Daoy (cell line): ENCODE measurements around the gene MKS1. TPM values are rescaled to one million over a fixed set of nuclear protein-coding genes. Genes with fewer than 3 reads are reported as not detected.

Source experiments
- DNase-seq: peaks from one replicate; pipeline ENCODE4 v3.0.0-alpha.2; 2015; ENCODE audit warnings: low read depth
- total RNA-seq: library from RNA; depleted of rRNA; stranded (reverse); fragments of >200 nt; shearing (Covaris generic); gene quantifications from 2 replicates; pipeline ENCODE4 v1.2.3, GENCODE V29; 2014; rRNA removed

The MKS1 gene
- total RNA-seq = 3.3 and 16.3 TPM in 2 replicates

- DNase-seq = peak; percentile 95
These were observed at the start of gene MKS1 for GRCh38 chr17:58219007-58219788. Gene MKS1 (minus strand): TSS chr17:58219255. CDS start chr17:58219230, 25 bp downstream.

DNA sequence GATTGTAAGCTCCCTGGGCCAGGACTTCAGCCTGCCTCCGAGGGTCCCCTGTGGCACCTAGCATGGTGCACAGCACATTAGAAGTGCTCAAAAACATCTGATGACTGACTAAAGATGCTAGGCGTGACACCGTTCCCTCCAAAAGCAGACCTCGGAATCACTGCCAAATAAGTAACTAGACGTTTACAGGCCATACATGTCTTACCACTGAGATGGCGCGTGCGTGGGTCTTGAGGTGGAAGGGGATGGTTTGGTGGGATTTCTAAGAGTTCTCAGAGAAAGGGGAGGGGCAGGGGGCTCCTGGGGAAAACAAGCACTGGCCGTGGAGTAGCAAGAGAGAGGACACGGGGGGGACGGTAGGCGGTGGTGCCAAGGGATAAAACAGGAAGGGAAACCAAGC, 49.3 kb upstream of the MKS1 start:
- DNase-seq = no peak

- DNase-seq = no peak
These were observed 48.6 kb upstream of the MKS1 start for GRCh38 chr17:58267347-58268324.

- no peak for DNase-seq
These were observed 47.1 kb upstream of the MKS1 start for GRCh38 chr17:58265902-58266875.

DNA sequence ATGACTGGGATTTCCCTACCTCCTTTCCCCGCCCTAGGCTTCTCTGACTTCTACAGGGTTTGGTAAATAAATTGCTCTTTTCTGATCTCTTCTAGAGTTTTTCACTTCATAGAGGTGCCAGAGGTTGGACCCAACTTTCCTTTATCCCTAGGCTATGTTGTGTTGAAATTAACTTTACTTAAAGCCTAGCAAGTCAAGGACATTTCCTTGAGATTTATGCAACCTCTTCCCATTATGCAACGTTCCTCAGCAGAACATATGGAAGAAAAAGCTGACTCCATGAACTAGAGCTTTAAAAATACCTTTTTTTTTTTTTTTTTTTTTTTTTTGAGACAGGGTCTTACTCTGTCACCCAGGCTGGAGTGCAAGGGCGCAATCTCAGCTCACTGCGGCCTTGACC, 46.2 kb upstream of the MKS1 start:
- no peak for DNase-seq

- DNase-seq = no peak
These were observed 45.5 kb upstream of the MKS1 start for GRCh38 chr17:58264407-58265103.

DNA sequence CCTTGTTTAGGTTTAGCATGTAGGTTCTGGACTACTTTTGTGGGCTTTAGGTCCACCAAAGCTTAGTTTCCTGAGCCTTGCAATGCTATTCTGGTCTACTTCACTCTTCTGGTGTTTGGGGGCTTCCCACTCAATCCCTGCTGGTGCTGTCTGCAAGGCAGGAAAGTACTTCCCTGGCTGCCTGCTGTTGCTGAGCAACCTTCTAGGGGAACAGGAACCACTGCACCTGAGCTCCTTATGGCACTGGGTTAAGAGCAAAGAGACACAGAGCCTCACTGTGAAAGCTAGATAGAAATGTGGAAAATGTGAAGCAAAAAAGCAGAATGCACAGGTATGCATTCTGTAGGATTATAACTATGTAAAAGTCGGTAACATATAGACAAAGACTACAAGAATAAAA, 44.7 kb upstream of the MKS1 start:
- no peak for DNase-seq

DNA sequence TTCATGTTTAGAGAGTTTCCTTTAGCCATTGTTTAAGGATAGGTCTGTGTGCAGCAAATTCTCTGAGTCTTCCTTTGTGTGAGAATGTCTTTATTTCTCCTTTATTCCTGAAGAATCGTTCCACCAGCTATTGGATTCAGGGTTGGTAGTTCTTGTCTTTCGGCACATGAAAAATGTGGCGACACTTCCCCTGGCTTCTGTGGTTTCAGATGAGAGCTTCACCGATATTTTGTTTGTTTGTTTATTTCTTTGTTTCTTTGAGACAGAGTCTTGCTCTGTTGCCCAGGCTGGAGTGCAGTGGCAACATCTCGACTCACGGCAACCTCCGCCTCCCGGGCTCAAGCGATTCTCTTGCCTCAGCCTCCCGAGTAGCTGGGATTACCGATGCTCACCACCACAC, 43.1 kb upstream of the MKS1 start:
- DNase-seq = no peak

DNA sequence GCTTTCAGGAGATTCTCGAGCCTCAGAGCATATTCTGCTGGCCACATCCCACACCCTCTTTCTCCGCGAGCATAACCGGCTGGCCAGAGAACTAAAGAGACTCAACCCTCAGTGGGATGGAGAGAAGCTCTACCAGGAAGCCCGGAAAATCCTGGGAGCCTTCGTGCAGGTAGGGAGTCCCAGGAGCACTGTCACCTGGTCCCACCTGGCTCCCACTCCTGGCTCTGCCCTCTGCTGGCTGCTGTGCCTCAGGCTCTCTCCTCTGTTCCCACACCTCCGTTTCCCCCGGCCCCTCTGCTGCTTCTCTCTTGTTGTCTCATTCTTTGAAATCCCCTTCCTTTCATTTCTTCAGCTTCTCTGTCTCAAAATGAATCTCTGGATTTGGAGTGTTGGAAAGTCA, 35.7 kb upstream of the MKS1 start:
- no peak for DNase-seq

GRCh38 chr17:58253082-58253481, 34.0 kb upstream of the MKS1 start:
- DNase-seq = no peak

DNA sequence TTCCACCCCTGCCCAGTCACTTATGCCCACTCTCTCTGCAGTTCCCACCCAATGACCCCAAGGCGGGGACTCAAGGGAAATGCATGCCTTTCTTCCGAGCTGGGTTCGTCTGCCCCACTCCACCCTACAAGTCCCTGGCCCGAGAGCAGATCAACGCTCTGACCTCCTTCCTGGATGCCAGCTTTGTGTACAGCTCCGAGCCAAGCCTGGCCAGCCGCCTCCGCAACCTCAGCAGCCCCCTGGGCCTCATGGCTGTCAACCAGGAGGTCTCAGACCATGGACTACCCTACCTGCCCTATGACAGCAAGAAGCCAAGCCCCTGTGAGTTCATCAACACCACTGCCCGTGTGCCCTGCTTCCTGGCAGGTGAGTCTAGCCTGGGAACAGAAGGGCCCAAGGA, 33.1 kb upstream of the MKS1 start:
- no peak for DNase-seq

GRCh38 chr17:58250344-58251011, 31.4 kb upstream of the MKS1 start:
- no peak for DNase-seq

- peak; percentile 61 for DNase-seq
These were observed 30.4 kb upstream of the MKS1 start for GRCh38 chr17:58249270-58250133.

DNA sequence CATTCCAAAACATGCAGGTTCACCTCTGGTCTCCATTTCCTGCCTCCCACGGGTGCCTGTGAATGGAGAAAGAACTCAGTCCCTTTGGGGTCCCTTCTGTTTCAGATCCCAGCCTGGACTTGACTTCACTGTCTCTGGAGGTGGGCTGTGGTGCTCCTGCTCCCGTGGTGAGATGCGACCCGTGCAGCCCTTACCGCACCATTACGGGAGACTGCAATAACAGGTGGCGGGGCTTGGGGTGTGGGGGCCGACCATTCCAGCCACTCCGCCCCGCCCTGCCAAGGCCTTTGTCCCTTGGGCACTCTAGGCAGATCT, 29.9 kb upstream of the MKS1 start:
- DNase-seq = no peak

GRCh38 chr17:58247511-58248363, 28.7 kb upstream of the MKS1 start:
- no peak for DNase-seq

DNA sequence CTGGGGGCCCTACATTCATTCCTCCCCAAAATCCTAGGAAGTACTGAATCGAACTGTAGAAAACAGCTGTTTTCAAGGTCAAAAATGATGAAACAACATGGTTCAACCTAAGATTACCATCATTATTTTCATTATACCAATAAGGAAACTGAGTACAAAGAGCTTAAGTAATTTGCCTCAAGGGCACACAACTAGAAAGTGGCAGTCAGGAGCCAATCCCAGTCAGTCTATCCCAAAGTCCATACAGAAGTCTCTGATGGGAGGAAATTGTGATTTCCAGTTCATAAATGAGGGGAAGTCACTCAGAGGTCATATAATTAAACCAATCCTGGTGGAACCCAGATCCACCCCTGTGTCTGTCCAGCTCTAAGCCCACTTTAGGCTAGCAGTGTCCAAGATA, 27.7 kb upstream of the MKS1 start:
- DNase-seq = no peak

DNA sequence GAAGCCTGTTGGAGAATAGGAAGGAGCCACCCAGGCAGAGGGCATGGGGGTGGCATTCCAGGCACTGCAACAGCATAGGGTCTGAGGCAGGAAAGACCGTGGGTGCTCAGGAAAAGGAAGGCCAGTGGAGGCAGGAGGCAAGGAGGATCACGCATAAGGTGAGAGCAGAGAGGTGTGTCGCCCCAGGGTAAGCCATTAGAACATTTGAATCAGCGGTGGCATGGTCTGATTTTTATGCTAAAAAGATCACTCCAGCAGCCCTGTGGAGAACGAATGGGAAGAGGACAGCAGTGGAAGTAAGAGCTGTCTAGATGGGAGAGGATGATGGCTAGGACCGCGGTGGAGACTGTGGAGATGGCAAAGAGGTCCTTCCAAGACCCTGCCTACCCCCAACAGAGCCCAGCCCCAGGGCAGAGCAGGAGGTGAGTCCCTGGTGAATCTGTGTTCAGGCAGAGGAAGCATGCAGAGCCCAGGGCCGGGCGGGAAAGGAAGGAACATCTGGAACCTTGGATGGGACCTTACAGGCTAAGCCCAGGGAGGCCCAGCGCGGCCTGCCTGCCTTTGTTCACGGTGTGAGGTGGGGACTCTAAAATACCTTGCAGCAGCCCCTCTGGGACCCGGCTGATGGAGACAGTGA, 27.2 kb upstream of the MKS1 start:
- DNase-seq = no peak
